Fibroblast of lung (primary cell): ENCODE results near the gene THBS1. TPM values are rescaled to one million over a fixed set of nuclear protein-coding genes. Genes with fewer than 3 reads are reported as not detected.
A peak's percentile ranks its signal among the peaks of the same experiment; 100 is the strongest.

Source experiments
- DNase-seq, 2 donors: peaks; one replicate each; pipeline versions ENCODE4 v3.0.0 to v3.0.0-alpha.2; 2010; ENCODE audit warnings: low read depth in 2 of 2
- H2AFZ ChIP-seq: 2 replicates; pipeline ENCODE4 v1.5.1; 2012; ENCODE audit warnings: low read length, control low read depth, inconsistent platforms
- H3K27ac ChIP-seq: 2 replicates; pipeline ENCODE4 v1.5.1; 2011; ENCODE audit warnings: low read length, control low read depth; ENCODE audit not compliant: insufficient read depth
- H3K27me3 ChIP-seq: 2 replicates; pipeline ENCODE4 v1.5.1; 2011; ENCODE audit warnings: mild to moderate bottlenecking, low read length; ENCODE audit not compliant: control insufficient read depth, insufficient read depth
- H3K36me3 ChIP-seq: 2 replicates; pipeline ENCODE4 v1.5.1; 2011; ENCODE audit warnings: low read length; ENCODE audit not compliant: control insufficient read depth, insufficient read depth
- H3K4me1 ChIP-seq: 2 replicates; pipeline ENCODE4 v1.5.1; 2011; ENCODE audit warnings: low read length; ENCODE audit not compliant: control insufficient read depth, insufficient read depth; ENCODE audit errors: extremely low read depth
- H3K4me2 ChIP-seq: 2 replicates; pipeline ENCODE4 v1.5.1; 2011; ENCODE audit warnings: low read length, control low read depth; ENCODE audit not compliant: insufficient read depth; ENCODE audit errors: extremely low read depth
- H3K4me3 ChIP-seq, 4 experiments: fragments of 200-600 bp in 1 of 4; sonication (generic) in 1 of 4; replicated peaks in 1 of 4; 2 replicates each; pipeline ENCODE4 v1.5.1; 2011 to 2016; ENCODE audit warnings: low read length in 4 of 4, low read depth in 3 of 4, mild to moderate bottlenecking in 3 of 4, control low read depth in 2 of 4, inconsistent platforms in 1 of 4, mixed read lengths in 1 of 4; ENCODE audit not compliant: insufficient read depth in 1 of 4; ENCODE audit errors: control extremely low read depth in 1 of 4
- H3K79me2 ChIP-seq: 2 replicates; pipeline ENCODE4 v1.5.1; 2012; ENCODE audit warnings: mild to moderate bottlenecking, low read length, inconsistent platforms; ENCODE audit not compliant: control insufficient read depth, insufficient read depth
- H3K9ac ChIP-seq: 2 replicates; pipeline ENCODE4 v1.5.1; 2011; ENCODE audit warnings: mild to moderate bottlenecking, low read length, control low read depth; ENCODE audit not compliant: insufficient read depth
- H3K9me3 ChIP-seq: 2 replicates; pipeline ENCODE4 v1.5.1; 2012; ENCODE audit warnings: low read depth, low read length; ENCODE audit not compliant: control insufficient read depth, insufficient read depth
- H4K20me1 ChIP-seq: 2 replicates; pipeline ENCODE4 v1.5.1; 2011; ENCODE audit warnings: low read length; ENCODE audit not compliant: control insufficient read depth, insufficient read depth; ENCODE audit errors: extremely low read depth
- CTCF ChIP-seq, 2 donors: IDR thresholded peaks in 1 of 2; conservative IDR thresholded peaks in 1 of 2; 1 replicate in 1 of 2; 2 replicates in 1 of 2; pipeline ENCODE4 v1.5.1; 2011 to 2012; ENCODE audit warnings: low read length in 2 of 2, control low read depth in 1 of 2, inconsistent platforms in 1 of 2, low read depth in 1 of 2, mild to moderate bottlenecking in 1 of 2
- EZH2 ChIP-seq: IDR thresholded peaks from 2 replicates; pipeline ENCODE4 v1.5.1; 2012; ENCODE audit warnings: low read length, control low read depth, mild to moderate bottlenecking; ENCODE audit errors: missing control alignments
- polyA plus RNA-seq, 2 donors: library from polyadenylated mRNA; depleted of rRNA in 1 of 2; stranded (reverse) in 1 of 2; unstranded in 1 of 2; fragments of >200 nt; gene quantifications; 2 replicates each; pipeline ENCODE4 v1.2.1, GENCODE V29; 2011 to 2012; ENCODE audit warnings: missing spikeins in 1 of 2
- total RNA-seq: library from RNA; depleted of rRNA; stranded (reverse); fragments of >200 nt; gene quantifications from 2 replicates; pipeline ENCODE4 v1.2.1, GENCODE V29; 2014

The THBS1 gene
- total and polyA plus RNA-seq, 2 donors (not counting 1 experiment from before 2014, with no cell fraction given): 1,512 to 1,745 TPM

- DNase-seq: no peak
- H3K4me2 ChIP-seq: peak overlapping the region; percentile 86
- H3K36me3 ChIP-seq: peaks cover 53% of the 10 kb centered on the region
- H3K27me3 ChIP-seq: no peaks in the 10 kb centered on the region
- peak overlapping the region; percentile 50 for H3K27ac ChIP-seq
- H3K9ac ChIP-seq: peak overlapping the region; percentile 68
- no peak overlapping the region for H2AFZ ChIP-seq
- H3K4me3 ChIP-seq: peak overlapping the region; percentile 73 to 96 (median 84)
- H3K9me3 ChIP-seq: no peaks in the 10 kb centered on the region
- TF ChIP-seq EZH2: no peak
- H3K4me1 ChIP-seq: peaks cover 9% of the 10 kb centered on the region
- peaks cover 74% of the 10 kb centered on the region for H3K79me2 ChIP-seq
- H4K20me1 ChIP-seq: peaks cover 10% of the 10 kb centered on the region
Observed at GRCh38 chr15:39584266-39584659, 3.4 kb downstream of the THBS1 start.

- Histone ChIP-seq H2AFZ (no peak overlapping the region), H3K9ac (peak overlapping the region; percentile 21), H3K27ac (no peak overlapping the region), H3K4me2 (peak overlapping the region; percentile 86), H3K4me1 (peaks cover 9% of the 10 kb centered on the region), H4K20me1 (peaks cover 10% of the 10 kb centered on the region), H3K27me3 (no peaks in the 10 kb centered on the region), H3K36me3 (peaks cover 53% of the 10 kb centered on the region), H3K9me3 (no peaks in the 10 kb centered on the region), H3K4me3 (peak overlapping the region; percentile 73 to 96 (median 84)), H3K79me2 (peaks cover 74% of the 10 kb centered on the region)
- DNase-seq: peak in 1 of 2 donors; percentile 6
- TF ChIP-seq CTCF (conservative IDR thresholded peaks at IDR 0.05 in 1 of 2, IDR thresholded peaks at IDR 0.05 in 1 of 2; ENCODE audit: low read depth in 1 of 2, low read length in 2 of 2) (no peak), EZH2 (no peak)
Observed at GRCh38 chr15:39584662-39585388, 3.9 kb downstream of the THBS1 start.

- H3K36me3 ChIP-seq: peaks cover 53% of the 10 kb centered on the region
- no peak for TF ChIP-seq CTCF (conservative IDR thresholded peaks at IDR 0.05 in 1 of 2, IDR thresholded peaks at IDR 0.05 in 1 of 2; ENCODE audit: low read depth in 1 of 2, low read length in 2 of 2)
- no peak for TF ChIP-seq EZH2
Observed at GRCh38 chr15:39585389-39585841, 4.5 kb downstream of the THBS1 start.

More at GRCh38 chr15:39585389-39585841, 4.5 kb downstream of the THBS1 start:
- Histone ChIP-seq H3K27me3 (no peaks in the 10 kb centered on the region), H3K4me1 (peaks cover 9% of the 10 kb centered on the region), H2AFZ (no peak overlapping the region), H3K27ac (peak overlapping the region; percentile 37), H3K79me2 (peaks cover 74% of the 10 kb centered on the region), H3K9me3 (no peaks in the 10 kb centered on the region), H3K9ac (peak overlapping the region; percentile 21), H4K20me1 (peaks cover 10% of the 10 kb centered on the region), H3K4me3 (peak overlapping the region; percentile 5 to 96 (median 18)), H3K4me2 (peak overlapping the region; percentile 86)
- DNase-seq: peak; percentile 7 to 21
